GM19239 (cell line): ENCODE data around the gene CRYBA2.
A peak's percentile ranks its signal among the peaks of the same experiment; 100 is the strongest.

Source experiments
- DNase-seq: peaks from one replicate; pipeline ENCODE4 v3.0.0; 2011; ENCODE audit warnings: low spot score; ENCODE audit not compliant: insufficient read length
- FAIRE-seq: peaks from 2 replicates; lab custom pipeline; 2011; peaks lifted over from hg19 to GRCh38; lab: Jason Lieb, UNC

Gene CRYBA2

DNA sequence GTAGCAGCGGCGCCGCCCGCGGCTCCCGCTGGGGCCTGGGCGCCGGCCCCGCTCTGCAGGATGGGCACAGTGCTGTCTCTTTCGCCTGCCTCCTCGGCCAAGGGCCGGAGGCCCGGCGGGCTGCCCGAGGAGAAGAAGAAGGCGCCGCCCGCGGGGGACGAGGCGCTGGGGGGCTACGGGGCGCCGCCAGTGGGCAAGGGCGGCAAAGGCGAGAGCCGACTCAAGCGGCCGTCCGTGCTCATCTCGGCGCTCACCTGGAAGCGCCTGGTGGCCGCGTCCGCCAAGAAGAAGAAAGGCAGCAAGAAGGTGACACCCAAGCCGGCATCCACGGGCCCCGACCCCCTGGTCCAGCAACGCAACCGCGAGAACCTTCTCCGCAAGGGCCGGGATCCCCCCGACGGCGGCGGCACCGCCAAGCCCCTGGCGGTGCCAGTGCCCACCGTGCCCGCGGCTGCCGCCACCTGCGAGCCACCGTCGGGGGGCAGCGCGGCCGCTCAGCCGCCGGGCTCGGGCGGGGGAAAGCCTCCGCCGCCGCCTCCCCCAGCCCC lies 33.4 kb downstream of the CRYBA2 start:
- DNase-seq (no peak), FAIRE-seq (no peak)

GRCh38 chr2:218959141-218959731 lies 34.0 kb downstream of the CRYBA2 start, which contains the start of gene CDK5R2:
Gene CDK5R2, plus strand, starts transcription at chr2:218959666. Its CDS starts 155 bp downstream, at chr2:218959821.
- FAIRE-seq (peak; percentile 42), DNase-seq (peak; percentile 100)

DNA sequence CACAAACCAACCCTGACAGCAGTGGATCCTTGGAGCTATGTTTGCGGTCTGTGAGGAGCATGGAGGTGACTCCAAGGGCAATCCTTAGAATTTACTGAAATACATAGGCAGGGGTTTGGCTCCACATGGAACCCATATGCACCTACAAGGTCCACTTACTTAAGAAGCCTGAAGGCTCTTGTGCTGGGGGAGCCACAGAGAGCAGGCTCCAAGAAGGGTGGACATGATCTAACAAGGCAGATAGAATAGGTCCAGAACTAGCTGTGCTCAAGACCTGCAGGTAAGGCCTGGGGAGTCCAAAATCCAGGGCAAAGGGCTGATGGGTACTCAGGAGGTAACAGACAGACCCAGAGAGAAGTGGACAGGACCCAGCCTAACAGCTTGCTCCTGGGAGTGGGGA lies 34.9 kb downstream of the CRYBA2 start:
- DNase-seq, result no peak
- FAIRE-seq, result no peak

GRCh38 chr2:218957671-218958070 lies 35.6 kb downstream of the CRYBA2 start:
- no peak for DNase-seq
- no peak for FAIRE-seq

DNA sequence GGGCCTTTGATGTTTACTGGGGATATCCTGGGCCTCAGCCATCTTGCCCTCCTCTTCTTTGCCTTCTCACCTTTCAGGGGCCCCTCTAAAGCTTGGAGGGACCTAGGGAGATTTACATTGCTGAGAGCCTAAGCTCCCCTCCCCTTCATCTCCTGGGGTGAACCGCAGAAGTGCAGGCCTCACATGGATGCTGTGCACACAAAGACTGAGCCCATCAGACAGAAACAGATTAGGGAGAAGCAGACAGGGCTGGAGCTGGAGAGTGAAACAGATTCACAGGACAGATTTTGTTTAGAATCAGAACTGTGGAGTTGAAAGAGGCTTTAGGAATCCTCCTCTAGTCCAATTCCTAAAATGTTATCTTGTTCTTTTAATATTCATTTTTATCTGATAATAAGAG lies 37.2 kb downstream of the CRYBA2 start:
- DNase-seq (no peak), FAIRE-seq (no peak)

- FAIRE-seq, result no peak
- DNase-seq, result no peak
Observed at GRCh38 chr2:218954541-218955300, 38.5 kb downstream of the CRYBA2 start.

- FAIRE-seq, result no peak
- no peak for DNase-seq
Observed at GRCh38 chr2:218953366-218953954, 39.8 kb downstream of the CRYBA2 start.

DNA sequence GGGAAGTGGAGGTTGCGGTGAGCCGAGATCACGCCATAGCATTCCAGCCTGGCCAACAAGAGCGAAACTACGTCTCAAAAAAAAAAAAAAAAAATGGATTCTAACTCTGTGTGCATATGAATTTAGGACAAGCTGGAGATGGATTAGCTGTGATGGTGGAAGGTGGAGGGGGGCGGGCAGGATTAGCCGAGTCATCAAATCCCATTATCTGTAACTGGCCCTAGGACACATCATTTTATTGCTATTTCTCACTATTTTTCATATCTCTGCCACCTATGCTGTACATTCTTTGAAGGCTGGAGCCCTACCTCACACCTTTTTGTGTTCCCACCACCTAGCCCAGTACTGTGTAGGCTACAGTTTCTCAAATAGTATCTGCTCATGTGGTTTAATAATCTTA lies 41.1 kb downstream of the CRYBA2 start:
- no peak for FAIRE-seq
- DNase-seq, result no peak

DNA sequence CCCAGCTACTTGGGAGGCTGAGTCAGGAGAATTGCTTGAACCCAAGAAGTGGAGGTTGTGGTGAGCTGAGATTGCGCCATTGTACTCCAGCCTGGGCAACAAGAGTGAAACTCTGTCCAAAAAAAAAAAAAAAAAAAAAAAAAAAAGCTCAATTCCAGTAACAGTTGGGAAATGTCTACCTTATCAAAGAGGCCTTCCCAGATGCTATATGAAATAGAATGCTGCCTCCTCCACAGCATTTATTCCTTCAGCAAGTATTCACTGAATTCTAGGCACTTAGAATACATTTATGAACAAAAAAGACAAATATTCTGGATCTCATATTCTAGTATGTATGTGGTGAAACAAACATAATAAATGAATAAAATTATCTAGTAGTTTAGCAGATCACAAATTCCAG lies 46.6 kb downstream of the CRYBA2 start:
- FAIRE-seq, result no peak
- no peak for DNase-seq

DNA sequence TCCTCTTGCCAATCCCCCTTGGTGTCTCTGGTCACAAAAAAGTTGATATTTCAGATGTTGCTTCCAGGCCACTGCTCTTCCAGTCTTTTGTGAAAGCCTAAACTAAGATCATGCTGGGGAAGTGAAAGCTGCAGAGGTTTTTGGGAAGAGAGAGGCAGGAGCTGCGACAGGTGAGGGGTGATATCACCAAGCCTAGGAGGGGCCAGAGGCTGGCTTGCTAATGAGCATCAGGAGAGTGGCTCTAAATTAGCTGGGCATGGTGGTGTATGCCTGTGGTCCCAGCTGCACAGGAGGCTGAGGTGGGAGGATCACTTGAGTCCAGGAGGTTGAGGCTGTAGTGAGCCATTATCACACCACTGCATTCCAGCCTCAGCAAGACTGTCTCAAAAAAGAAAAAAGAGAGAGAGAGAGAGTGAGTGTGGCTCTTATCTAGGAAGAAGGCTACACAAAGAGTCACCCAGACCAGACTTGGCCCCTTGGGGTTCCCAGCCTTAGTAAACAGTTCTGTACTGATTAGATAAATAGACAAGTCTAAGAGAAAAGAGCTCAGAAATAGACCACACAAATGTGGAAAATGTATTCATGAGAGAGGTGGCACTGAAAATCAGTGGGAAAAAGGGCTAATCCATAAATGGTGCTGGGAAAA lies 48.3 kb downstream of the CRYBA2 start:
- no peak for FAIRE-seq
- no peak for DNase-seq
